RKO (cell line): ENCODE data around the gene ADI1.
"Not testable (repeated sequence)": the region's sequence is repeated elsewhere in the genome, so short reads cannot be mapped to it uniquely, and the experiment has no call there.

Source experiments
- DNase-seq: peaks from one replicate; pipeline ENCODE4 v3.0.0-alpha.2; 2016; ENCODE audit warnings: low spot score

The ADI1 gene

DNA sequence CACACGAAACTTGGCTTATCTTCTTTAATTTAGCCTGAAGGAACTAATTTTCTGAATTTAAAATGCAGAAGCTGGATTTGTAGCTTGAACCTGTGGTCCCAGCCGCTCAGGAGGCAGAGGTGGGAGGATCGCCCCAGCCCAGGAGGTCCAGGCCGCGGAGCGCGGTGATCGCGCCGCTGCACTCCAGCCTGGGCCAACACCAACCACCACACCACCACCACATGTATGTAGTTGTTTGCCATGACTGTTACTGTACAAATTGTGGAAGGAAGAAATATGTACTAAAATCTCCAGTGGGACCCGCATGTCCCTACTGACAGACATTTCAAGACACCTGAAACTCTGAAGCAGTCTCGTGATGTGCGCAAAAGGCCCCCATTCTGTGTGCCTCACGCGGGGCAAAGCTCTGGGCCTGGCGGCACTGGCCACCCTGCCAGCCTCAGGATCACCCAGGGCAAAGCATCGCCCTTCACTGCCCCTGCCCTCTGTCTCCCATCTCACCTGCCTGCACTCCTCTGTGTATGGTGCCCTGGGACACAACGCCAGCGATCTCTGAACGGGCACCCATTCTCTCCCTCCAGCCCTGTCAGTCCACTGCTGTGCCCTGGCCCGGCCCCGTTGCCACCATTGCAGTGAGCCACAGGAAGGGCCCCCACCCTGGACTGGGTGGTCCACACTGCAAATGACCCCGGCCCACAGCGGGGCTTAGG, 10.1 kb upstream of the ADI1 start:
- no peak for DNase-seq

DNA sequence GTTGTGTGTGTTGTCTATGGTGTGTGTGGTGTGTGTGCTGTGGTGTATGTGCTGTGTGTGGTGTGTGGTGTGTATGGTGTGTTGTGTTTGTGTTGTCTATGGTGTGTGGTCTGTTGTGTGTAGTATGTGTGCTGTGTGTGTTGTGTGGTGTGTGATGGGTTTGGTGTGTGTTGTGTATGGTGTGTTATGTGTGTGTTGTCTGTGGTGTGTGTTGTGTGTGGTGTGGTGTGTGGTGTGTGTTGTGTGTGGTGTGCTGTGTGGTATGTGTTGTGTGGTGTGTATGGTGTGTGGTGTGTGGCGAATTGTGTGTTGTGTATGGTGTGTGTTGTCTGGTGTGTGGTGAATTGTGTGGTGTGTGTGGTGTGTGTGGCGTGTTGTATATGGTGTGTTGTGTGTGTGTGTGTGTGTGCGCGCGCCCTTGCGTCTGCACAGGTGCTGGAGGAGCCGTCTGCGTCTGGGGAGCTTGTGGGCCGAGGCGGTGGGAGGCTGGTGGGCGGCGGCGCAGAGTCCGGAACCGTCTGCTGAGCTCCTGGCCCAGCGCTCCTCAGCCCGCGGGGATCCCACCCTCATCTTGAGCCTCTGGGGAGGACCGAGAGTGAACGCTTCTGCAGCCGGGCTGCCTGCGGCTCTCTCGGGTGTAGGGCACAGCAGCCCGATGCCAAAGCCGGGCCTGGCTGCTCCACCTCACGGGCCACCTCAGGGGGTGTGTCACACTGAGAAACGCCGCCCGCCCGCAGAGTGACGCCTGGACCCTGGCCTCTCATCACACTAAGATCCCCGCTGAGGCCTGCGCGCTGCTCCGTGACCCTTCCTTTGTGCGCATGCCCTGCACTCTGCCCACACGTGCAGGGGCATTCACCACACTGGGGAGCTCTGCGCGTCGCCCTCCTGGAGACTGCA, 8.8 kb upstream of the ADI1 start:
- no peak for DNase-seq

DNA sequence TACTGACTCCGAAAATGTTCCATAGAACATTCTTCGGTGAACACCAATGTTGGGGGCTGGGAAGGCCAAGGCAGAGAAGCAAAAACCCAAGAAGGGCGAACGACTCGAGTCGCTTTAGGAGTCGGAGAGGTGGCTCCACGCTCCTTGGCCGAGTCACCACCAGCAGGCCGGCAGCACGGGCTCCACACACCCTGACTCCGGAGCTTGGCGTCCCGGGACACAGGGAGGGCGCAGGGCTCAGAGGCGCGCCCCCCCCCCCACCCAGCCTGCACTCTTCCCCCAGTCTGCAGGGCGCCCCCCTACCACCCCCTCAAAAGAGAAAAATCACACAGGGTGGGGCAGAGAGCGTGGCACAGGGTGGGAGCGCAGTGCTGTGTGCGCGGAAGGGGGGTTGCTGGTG, 7.5 kb upstream of the ADI1 start:
- DNase-seq = no peak

DNA sequence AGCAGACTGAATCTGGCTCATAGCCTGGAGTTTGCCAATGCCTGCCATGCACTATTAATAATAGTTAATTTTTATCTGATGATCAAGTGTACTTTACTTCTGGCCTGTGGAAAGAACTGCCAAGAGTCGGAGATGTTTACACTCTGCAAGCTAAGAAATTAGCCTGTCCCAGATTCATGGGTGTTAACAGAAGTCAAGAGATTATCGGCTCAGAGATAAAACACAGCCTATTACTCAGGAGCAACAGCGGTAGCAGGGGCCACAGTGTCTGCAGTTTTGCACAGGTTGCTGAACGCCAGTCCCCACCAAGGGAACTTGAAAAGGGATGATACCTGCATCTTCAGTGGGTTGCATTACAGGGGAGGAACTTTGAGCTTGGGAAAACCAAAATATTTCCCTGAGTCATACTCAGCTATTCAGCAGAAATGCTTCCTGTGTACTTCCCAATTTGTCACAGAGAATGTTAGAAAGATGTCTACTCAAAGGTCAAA, 4.3 kb upstream of the ADI1 start:
- no peak for DNase-seq

DNA sequence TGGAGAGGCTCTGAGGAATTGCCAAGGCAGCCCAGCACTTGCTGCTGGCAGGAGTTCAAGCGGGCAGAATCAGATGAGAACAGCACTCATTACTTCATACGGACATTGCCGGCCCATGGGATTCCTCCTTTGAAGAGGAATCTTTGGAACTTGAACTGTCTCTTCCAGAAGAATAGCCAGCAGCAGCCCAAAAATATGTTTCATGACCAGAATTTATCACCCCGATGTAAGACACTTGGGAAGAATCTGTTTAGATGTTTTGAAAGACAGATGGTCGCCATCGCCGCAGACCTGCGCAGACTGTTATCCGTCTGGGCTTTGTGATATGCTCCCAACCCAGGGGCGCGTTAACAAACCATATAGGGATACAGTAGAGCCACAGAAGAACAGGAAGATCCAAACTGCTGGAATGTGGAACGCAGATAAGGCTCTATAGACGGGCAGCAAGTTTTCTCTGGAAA, 3.7 kb upstream of the ADI1 start:
- DNase-seq = no peak

DNA sequence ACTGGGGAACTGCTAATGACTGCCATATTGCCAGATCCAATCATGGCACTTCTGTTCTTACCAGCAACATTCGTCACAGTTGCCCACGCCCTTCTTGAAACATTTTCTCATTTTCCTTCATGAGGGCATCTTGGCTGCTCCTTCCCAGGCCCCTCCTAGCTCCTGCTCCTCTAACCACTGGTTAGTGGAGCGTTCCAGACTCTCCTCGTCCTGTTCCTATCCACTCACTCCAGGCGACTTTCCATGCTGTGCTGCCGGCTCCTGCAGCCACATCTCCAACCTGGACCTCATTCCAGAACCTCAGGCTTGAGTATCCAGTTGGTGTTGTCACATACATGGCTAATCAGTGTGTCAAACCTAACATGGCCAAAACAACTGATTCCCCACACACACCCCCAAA, 1.3 kb upstream of the ADI1 start:
- DNase-seq = no peak

DNA sequence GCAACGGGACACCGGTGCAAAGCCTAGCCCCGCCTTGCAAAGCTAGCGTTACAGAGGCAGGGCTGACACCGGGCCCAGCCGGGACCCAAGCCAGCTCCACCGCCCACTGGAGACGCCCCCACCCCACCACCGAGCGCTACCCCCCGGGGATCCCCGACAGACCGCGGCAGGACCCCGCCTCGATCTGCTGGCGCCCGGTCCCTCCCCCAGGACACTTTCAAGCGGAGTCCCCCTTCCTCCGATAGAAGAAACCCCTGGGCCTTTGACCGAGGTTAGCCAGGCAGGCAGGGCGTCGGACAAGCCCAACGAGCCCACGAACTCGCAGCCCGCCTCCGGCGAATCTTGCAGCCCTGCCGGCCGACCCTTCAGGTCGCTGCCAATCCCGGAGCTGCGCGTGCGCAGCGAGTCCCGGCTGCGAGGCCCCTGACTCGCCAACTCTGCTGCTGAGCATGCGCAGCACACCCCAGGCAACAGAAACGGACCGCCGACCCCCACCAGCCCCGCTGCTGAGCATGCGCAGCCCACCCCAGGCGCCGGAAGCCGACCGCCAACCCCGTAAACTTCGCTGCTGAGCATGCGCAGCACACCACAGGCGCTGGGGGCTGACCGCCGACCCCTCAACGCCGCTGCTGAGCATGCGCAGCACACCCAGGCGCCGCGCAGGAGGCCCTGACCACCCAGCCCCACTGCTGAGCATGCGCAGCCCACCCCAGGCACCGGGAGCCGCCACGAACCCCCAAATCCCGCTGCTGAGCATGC, 656 bp downstream of the ADI1 start:
- peak; percentile 96 for DNase-seq

GRCh38 chr2:3517948-3518495, 1.3 kb downstream of the ADI1 start:
- DNase-seq = peak; percentile 41

DNA sequence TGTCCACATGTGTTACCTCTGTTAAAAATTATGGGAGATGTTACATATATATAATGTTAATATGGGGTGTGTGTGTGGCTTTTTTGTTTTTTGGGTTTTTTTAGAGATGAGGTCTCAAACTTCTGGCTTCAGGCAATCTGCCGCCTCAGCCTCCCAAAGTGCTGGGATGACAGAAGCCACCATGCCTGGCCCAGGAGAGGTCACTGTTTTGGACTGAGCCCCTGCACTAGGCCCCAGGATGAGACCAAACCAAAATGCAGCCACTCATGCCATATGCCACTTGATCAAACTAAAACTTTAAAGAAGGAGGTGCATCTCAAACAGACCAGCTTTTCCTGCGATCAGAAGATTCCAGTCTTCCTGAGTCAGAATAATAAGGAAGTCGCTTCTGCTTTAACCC, 2.5 kb downstream of the ADI1 start:
- no peak for DNase-seq

DNA sequence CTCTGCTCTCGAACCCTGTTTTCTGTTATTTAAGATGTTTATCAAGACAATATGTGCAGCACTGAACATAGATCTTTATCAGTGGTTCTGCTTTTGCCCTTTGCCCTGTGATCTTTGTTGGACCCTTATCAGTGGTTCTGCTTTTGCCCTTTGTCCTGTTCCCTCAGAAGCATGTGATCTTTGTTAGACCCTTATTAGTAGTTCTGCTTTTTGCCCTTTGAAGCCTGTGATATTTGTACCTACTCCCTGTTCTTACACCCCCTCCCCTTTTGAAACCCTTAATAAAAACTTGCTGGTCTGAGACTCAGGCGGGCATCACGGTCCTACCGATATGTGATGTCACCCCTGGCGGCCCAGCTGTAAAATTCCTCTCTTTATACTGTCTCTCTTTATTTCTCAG, 3.9 kb downstream of the ADI1 start:
- DNase-seq = not testable (repeated sequence)

- no peak for DNase-seq
Observed at GRCh38 chr2:3513026-3513810, 6.1 kb downstream of the ADI1 start.

DNA sequence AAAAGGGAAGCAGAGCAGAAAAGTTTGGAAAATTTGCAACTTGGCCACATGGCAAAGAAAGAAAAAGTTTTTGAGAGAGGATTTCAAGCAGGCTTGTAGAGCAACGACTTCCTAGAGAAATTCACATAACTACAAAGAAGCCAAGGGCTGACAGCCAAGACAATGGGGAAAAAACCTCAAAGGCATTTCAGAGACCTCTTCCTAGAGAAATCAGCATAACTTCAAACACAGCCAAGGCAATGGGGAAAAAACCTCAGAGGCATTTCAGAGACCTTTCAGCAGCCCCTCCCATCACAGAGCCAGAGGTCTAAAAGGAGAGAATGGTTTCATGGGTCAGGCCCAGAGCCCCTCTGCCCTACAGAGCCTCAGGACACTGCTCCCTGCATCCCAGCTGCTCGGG, 7.2 kb downstream of the ADI1 start:
- no peak for DNase-seq

DNA sequence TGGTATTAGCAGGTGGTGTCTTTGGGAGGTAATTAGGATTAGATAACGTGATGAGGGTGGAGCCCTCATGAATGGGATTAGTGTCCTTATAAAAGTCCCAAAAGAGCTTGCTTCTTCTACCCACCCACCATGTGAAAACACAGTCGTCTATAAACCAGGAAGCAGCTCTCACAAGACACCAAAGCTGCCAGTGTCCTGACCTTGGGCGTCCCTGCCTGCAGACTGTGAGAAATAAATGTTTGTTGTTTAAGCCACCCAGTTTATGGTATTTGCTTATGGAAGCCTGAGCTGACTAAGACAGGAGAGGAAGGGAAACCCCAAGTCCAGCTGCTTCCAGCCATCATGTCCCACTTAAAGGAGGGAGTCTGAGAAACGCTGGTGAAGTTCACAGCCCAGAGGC, 13.6 kb downstream of the ADI1 start:
- DNase-seq = no peak

GRCh38 chr2:3504741-3505140, 14.6 kb downstream of the ADI1 start:
- DNase-seq = no peak

GRCh38 chr2:3503483-3503882, 15.8 kb downstream of the ADI1 start:
- no peak for DNase-seq

DNA sequence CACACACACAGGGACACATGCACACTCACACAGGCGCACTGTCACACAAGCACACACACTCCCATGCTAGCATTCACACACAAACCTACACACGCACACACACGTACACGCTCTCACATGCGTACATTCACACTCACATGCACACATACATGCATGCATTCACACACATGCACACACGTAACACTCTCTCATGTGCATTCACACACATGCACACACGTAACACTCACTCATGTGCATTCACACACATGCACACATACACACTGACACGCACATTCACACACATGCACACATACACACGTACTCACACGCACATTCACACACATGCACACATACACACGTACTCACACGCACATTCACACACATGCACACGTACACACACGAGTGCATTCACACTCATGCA, 16.3 kb downstream of the ADI1 start:
- no peak for DNase-seq

- no peak for DNase-seq
Observed at GRCh38 chr2:3500326-3500899, 18.9 kb downstream of the ADI1 start.

- no peak for DNase-seq
Observed at GRCh38 chr2:3498783-3499394, 20.4 kb downstream of the ADI1 start.

DNA sequence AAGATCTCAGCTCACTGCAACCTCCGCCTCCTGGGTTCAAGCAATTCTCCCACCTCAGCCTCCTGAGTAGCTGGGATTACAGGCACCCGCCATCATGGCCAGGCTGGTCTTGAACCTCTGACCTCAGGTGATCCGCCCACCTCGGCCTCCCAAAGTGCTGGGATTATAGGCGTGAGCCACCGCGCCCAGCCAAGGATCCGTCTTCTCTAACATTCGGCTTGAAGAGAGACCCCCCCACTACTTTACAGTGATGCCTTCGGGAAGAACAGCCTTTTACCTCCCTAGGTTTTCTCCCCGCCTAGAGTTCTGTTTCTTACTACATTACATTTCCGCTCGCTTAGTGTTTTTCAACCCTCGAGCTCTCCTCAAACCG, 22.6 kb downstream of the ADI1 start:
- not testable (repeated sequence) for DNase-seq

- DNase-seq = no peak
Observed at GRCh38 chr2:3494984-3495666, 24.2 kb downstream of the ADI1 start.
